Omental fat pad (tissue), 4 donors: ENCODE results near the gene EBP. TPM values are rescaled to one million over a fixed set of nuclear protein-coding genes. Genes with fewer than 3 reads are reported as not detected.
"Not testable (repeated sequence)": the region's sequence is repeated elsewhere in the genome, so short reads cannot be mapped to it uniquely, and the experiment has no call there.

Source experiments
- ATAC-seq: fragments of 150-250 bp; one replicate; pipeline ENCODE4 v1.9.1; 2016; ENCODE audit warnings: mild to moderate bottlenecking, moderate library complexity; ENCODE audit not compliant: low FRiP score
- DNase-seq: peaks from one replicate; pipeline ENCODE4 v3.0.0-alpha.2; 2019; ENCODE audit warnings: low spot score
- total RNA-seq, 4 donors: library from RNA; depleted of rRNA; stranded (reverse); fragments of >200 nt; gene quantifications; one replicate each; pipeline ENCODE4 v1.1.0, GENCODE V29; 2016
- TF ChIP-seq, protein P1 (sequence below), 3 donors: fragments of 450-650 bp; IDR thresholded peaks; one replicate each; pipeline ENCODE4 v1.5.1; 2016 to 2017; ENCODE audit warnings: antibody characterized with exemption in 3 of 3, mild to moderate bottlenecking in 3 of 3, moderate library complexity in 2 of 3

Gene EBP
- total RNA-seq, 4 donors from 2014 or later: 15.1 to 24.9 (median 17.2) TPM

DNA sequence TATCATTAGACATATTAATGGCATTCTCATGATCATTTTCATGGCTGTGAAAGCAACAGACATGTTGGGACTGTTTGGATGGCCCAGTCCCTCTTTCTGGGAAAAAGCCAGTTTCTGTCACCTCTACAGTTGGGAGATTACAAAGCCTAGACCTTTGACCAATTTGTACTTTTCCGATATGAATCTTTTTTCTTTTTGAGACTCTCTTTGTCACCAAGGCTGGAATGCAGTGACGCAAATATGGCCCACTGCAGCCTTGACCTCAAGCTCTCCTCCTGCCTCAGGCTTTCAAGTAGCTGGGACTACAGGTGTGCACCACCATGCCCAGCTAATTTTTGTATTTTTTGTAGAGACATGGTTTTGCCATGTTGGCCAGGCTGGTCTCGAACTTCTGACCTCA lies 27.3 kb downstream of the EBP start:
- ATAC-seq: no peak
- TF ChIP-seq, protein P1, sequence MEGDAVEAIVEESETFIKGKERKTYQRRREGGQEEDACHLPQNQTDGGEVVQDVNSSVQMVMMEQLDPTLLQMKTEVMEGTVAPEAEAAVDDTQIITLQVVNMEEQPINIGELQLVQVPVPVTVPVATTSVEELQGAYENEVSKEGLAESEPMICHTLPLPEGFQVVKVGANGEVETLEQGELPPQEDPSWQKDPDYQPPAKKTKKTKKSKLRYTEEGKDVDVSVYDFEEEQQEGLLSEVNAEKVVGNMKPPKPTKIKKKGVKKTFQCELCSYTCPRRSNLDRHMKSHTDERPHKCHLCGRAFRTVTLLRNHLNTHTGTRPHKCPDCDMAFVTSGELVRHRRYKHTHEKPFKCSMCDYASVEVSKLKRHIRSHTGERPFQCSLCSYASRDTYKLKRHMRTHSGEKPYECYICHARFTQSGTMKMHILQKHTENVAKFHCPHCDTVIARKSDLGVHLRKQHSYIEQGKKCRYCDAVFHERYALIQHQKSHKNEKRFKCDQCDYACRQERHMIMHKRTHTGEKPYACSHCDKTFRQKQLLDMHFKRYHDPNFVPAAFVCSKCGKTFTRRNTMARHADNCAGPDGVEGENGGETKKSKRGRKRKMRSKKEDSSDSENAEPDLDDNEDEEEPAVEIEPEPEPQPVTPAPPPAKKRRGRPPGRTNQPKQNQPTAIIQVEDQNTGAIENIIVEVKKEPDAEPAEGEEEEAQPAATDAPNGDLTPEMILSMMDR (IDR thresholded peaks at IDR 0.05): no peak

DNA sequence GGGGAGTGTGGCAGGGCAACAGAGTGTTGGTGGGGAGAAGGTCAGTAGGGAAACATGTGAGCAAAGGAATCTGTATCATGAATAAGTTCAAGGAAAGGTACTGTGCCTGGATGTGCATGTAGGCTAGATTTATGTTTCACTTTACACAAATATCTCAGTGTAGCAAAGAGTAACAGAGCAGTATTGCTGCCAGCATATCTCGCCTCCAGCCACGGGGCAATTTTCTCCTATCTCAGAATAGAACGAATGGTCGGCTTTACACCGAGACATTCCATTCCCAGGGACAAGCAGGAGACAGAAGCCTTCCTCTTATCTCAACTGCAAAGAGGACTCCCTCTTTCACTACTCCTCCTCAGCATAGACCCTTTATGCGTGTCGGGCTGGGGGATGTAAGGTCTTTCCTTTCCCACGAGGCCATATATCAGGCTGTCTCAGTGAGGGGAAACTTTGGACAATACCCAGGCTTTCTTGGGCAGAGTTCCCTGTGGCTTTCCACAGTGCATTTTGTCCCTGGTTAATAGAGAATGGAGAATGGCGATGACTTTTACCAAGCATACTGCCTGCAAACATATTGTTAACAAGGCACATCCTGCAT lies 34.2 kb downstream of the EBP start:
- not testable (repeated sequence) for ATAC-seq, DNase-seq

More for the DNA sequence above, 27.3 kb downstream of the EBP start:
- no peak for DNase-seq

DNA sequence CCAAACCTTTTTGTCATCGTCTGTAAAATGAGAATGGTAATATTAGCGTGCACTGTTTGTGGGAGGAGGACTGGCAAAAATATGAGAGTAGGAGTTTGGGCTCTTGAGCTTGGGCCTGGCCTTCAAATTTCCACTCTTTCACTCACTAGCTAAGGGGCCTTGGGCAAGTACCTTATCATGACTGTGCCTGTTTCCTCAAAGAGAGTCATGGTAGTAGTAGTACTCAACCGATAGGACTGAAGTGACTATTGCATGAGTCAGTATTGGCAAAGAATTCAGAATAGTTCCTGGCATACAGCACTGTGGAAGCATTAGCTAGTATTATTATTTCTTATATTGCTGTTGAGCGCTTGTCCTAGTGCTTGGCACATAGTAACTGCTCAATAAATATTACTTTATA lies 36.7 kb downstream of the EBP start:
- TF ChIP-seq, protein P1 (IDR thresholded peaks at IDR 0.05): no peak
- peak; percentile 81 for ATAC-seq
- no peak for DNase-seq

DNA sequence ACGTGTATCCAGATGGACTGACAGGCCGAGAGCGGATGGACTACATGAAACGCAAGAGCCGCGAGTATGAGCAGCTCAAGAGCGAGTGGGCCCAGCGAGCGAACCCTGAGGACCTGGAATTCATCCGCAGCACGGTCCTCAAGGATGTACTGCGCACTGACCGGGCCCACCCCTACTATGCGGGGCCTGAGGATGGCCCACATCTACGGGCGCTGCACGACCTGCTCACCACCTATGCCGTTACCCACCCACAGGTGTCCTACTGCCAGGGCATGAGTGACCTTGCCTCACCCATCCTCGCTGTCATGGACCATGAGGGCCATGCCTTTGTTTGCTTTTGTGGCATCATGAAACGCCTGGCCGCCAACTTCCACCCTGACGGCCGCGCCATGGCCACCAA lies 38.0 kb downstream of the EBP start:
- no peak for ATAC-seq

DNA sequence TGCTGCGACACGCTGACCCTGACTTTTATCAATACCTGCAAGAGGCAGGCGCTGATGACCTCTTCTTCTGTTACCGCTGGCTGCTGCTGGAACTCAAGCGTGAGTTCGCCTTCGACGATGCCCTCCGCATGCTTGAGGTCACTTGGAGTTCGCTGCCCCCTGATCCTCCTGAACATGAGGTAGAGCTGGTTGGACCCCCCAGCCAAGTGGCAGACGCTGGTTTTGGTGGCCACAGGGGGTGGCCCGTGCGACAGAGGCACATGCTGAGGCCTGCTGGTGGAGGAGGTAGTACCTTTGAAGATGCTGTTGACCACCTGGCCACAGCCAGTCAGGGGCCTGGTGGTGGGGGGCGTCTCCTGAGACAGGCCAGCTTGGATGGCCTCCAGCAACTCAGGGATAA lies 38.4 kb downstream of the EBP start:
- ATAC-seq (no peak), DNase-seq (no peak)
- TF ChIP-seq, protein P1 (IDR thresholded peaks at IDR 0.05): no peak

More for the DNA sequence above, 38.0 kb downstream of the EBP start:
- TF ChIP-seq, protein P1 (IDR thresholded peaks at IDR 0.05): no peak
- no peak for DNase-seq

DNA sequence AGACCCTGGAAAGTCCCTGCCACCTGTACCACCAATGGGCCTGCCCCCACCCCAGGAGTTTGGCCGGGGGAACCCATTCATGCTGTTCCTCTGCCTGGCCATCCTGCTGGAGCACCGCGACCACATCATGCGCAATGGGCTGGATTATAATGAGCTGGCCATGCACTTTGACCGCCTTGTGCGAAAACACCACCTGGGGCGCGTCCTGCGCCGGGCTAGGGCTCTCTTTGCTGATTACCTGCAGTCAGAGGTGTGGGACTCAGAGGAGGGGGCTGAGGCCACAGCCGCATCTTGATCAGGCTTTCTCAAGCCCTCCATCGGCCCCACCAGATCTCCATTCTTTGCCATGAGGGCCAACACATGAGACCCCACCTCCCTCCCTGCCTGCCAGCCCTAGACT lies 39.1 kb downstream of the EBP start:
- ATAC-seq: no peak
- TF ChIP-seq, protein P1 (IDR thresholded peaks at IDR 0.05): no peak

DNA sequence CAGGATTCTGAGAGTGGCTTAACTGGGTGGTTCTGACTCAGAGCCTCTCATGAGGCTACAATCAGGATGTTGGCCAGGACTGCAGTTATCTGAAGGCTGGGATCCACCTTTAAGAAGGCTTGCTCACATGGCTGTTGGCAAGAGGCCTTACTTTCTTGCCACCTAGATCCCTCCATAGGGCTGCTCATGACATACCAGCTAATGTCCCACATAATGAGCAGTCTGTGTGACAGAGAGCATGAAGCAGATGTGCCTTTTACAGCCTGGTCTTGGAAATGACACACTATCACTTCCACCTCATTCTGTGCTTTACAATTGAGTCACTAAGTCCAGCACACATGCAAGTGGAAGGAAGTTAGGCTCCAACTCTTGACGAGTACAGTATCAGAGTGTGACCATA lies 48.4 kb downstream of the EBP start:
- DNase-seq (no peak), ATAC-seq (no peak)
- TF ChIP-seq, protein P1 (IDR thresholded peaks at IDR 0.05): no peak

More for the DNA sequence above, 39.1 kb downstream of the EBP start:
- no peak for DNase-seq
